H1 (cell line): ENCODE measurements around the gene FOSB. TPM values are rescaled to one million over a fixed set of nuclear protein-coding genes. Genes with fewer than 3 reads are reported as not detected.

Experiments used
- ASH2L ChIP-seq: fragments of 200-600, 300-600 bp; sonication (generic); IDR thresholded peaks from one replicate; pipeline ENCODE4 v1.7.1; 2017; ENCODE audit warnings: low read length
- ATF2 ChIP-seq: IDR thresholded peaks from 2 replicates; pipeline ENCODE4 v1.6.1; 2012; ENCODE audit warnings: low read length, inconsistent platforms
- BACH1 ChIP-seq: IDR thresholded peaks from 2 replicates; pipeline ENCODE4 v1.6.1; 2012; ENCODE audit warnings: low read length, improper control_type of control experiment
- CBX5 ChIP-seq: fragments of 300-800, 300-1000 bp; sonication (generic); IDR thresholded peaks from 2 replicates; pipeline ENCODE4 v1.7.1; 2016; ENCODE audit warnings: antibody characterized with exemption, low read length, low read depth
- CBX8 ChIP-seq: fragments of 300-800, 300-1000 bp; sonication (generic); IDR thresholded peaks from 2 replicates; pipeline ENCODE4 v1.7.1; 2016; ENCODE audit warnings: low read depth, low read length, borderline replicate concordance
- CREB1 ChIP-seq: IDR thresholded peaks from 2 replicates; pipeline ENCODE4 v1.6.1; 2012; ENCODE audit warnings: inconsistent platforms
- CTBP2 ChIP-seq: IDR thresholded peaks from 2 replicates; pipeline ENCODE4 v1.7.0; 2011; ENCODE audit warnings: borderline replicate concordance, mild to moderate bottlenecking, moderate library complexity, mixed read lengths, low read length; ENCODE audit not compliant: insufficient read depth, insufficient read length
- EP300 ChIP-seq, 2 experiments: IDR thresholded peaks; 1 replicate in 1 of 2; 2 replicates in 1 of 2; pipeline ENCODE4 v1.6.1; 2011 to 2012; ENCODE audit warnings: low read depth in 2 of 2, low read length in 2 of 2, mild to moderate bottlenecking in 2 of 2, borderline replicate concordance in 1 of 2, inconsistent platforms in 1 of 2, moderate library complexity in 1 of 2
- FOSL1 ChIP-seq: IDR thresholded peaks from 2 replicates; pipeline ENCODE4 v1.6.1; 2011; ENCODE audit warnings: mild to moderate bottlenecking, low read depth, low read length, moderate library complexity; ENCODE audit not compliant: insufficient read depth
- GTF2F1 ChIP-seq: IDR thresholded peaks from 2 replicates; pipeline ENCODE4 v1.6.1; 2012; ENCODE audit warnings: low read depth, low read length, improper control_type of control experiment, borderline replicate concordance
- JUND ChIP-seq: IDR thresholded peaks from 2 replicates; pipeline ENCODE4 v1.6.1; 2011; ENCODE audit warnings: mild to moderate bottlenecking, improper control_type of control experiment, low read length
- KDM5A ChIP-seq: fragments of 200-600 bp; IDR thresholded peaks from 2 replicates; pipeline ENCODE4 v1.7.1; 2012; ENCODE audit warnings: mild to moderate bottlenecking, low read length, inconsistent platforms, mixed read lengths
- MAX ChIP-seq: IDR thresholded peaks from 2 replicates; pipeline ENCODE4 v1.6.1; 2012; ENCODE audit warnings: inconsistent platforms
- RNF2 ChIP-seq: fragments of 200-900, 300-1000 bp; sonication (generic); IDR thresholded peaks from 2 replicates; pipeline ENCODE4 v1.7.1; 2016; ENCODE audit warnings: borderline replicate concordance, low read depth, mild to moderate bottlenecking, antibody characterized with exemption, low read length; ENCODE audit not compliant: poor library complexity, severe bottlenecking; ENCODE audit errors: missing control alignments
- RXRA ChIP-seq: IDR thresholded peaks from 2 replicates; pipeline ENCODE4 v1.6.1; 2011; ENCODE audit warnings: low read depth, mild to moderate bottlenecking, low read length, moderate library complexity; ENCODE audit not compliant: insufficient read depth
- SIRT6 ChIP-seq: IDR thresholded peaks from one replicate; pipeline ENCODE4 v1.7.1; 2012; ENCODE audit warnings: low read length, inconsistent platforms
- SRF ChIP-seq: IDR thresholded peaks from 2 replicates; pipeline ENCODE4 v1.6.1; 2011; ENCODE audit warnings: mild to moderate bottlenecking, low read depth, low read length, moderate library complexity
- SUZ12 ChIP-seq: fragments of 200-600 bp; sonication (generic); IDR thresholded peaks from 2 replicates; pipeline ENCODE4 v1.6.1; 2012; ENCODE audit warnings: mild to moderate bottlenecking, inconsistent platforms, low read length, moderate library complexity, mixed read lengths
- USF2 ChIP-seq: IDR thresholded peaks from 2 replicates; pipeline ENCODE4 v1.6.1; 2011; ENCODE audit warnings: low read length, improper control_type of control experiment
- ZNF274 ChIP-seq: IDR thresholded peaks from 2 replicates; pipeline ENCODE4 v1.7.0; 2012; ENCODE audit warnings: low read length, borderline replicate concordance; ENCODE audit errors: extremely low read depth
- polyA plus RNA-seq, 7 experiments: library from polyadenylated mRNA; depleted of rRNA in 3 of 7; stranded (reverse) in 5 of 7; unstranded in 2 of 7; fragments of >200 nt in 5 of 7; fragments of 200-250 nt in 2 of 7; gene quantifications; 1 replicate in 5 of 7; 2 replicates in 1 of 7; 4 replicates in 1 of 7; pipeline versions ENCODE4 v1.2.1 to v1.2.3, GENCODE V29; 2011 to 2013; ENCODE audit warnings: missing spikeins in 2 of 7, mixed read lengths in 2 of 7
- total RNA-seq: library from RNA; stranded (reverse); fragmentation: NEBNext Ultra II Directional; extraction: Animal tissue kit (Norgen Biotek cat#: 25700); gene quantifications from 2 replicates; pipeline ENCODE4 v1.2.1, GENCODE V29; 2021

The FOSB gene
- total and polyA plus RNA-seq, 2 of the 8 experiments (the other 6 are each of a cell fraction or from before 2014, with no cell fraction given): 0.44 to 2.7 TPM

- TF ChIP-seq EP300 (IDR thresholded peaks at IDR 0.05; ENCODE audit: borderline replicate concordance in 1 of 2, low read depth in 2 of 2, low read length in 2 of 2): peak in 1 of 2 experiments; percentile 38; a peak in 1 of 3 replicates
- TF ChIP-seq ZNF274: no peak
- no peak for TF ChIP-seq SRF
- no peak for TF ChIP-seq SUZ12
- peak; percentile 87 for TF ChIP-seq ASH2L
- TF ChIP-seq GTF2F1: no peak
- TF ChIP-seq CBX5: no peak
- TF ChIP-seq MAX: peak; percentile 17; the same call in 1 of the 2 replicates
- TF ChIP-seq KDM5A: no peak
- TF ChIP-seq RXRA: no peak
- TF ChIP-seq CBX8: no peak
- 0 out of 2 replicates have a peak, but pooled peaks have one; percentile 38 for TF ChIP-seq CREB1
- no peak for TF ChIP-seq RNF2
- 0 out of 2 replicates have a peak, but pooled peaks have one; percentile 3 for TF ChIP-seq USF2
- TF ChIP-seq CTBP2: peak; percentile 48
- TF ChIP-seq BACH1: no peak
- no peak for TF ChIP-seq ATF2
- TF ChIP-seq SIRT6: no peak
- no peak for TF ChIP-seq FOSL1
- no peak for TF ChIP-seq JUND
Measured at GRCh38 chr19:45492627-45493470, 25.1 kb downstream of the FOSB start (continued).
